ENCODE measurements around the gene ITSN2. TPM values are rescaled to one million over a fixed set of nuclear protein-coding genes. Genes with fewer than 3 reads are reported as not detected.
"Not testable (repeated sequence)": the region's sequence is repeated elsewhere in the genome, so short reads cannot be mapped to it uniquely, and the experiment has no call there.

The ITSN2 gene
- total and polyA plus RNA-seq, 2 donors, result 24.7 to 61.3 TPM

GRCh38 chr2:24203787-24204150 lies 156.6 kb downstream of the ITSN2 start:
- 56% methylated on average over 5 of the region's 5 CpGs for WGBS
- no peaks in the 10 kb centered on the region for H3K36me3 ChIP-seq (ENCODE audit: insufficient read depth)
- H3K4me1 ChIP-seq (ENCODE audit: insufficient read depth), result no peaks in the 10 kb centered on the region
- no peak for DNase-seq (ENCODE audit: extremely low spot score)
- no peak overlapping the region for H3K4me3 ChIP-seq (ENCODE audit: low read depth, low read length)
- no peak overlapping the region for H3K27ac ChIP-seq (ENCODE audit: low read depth)

- Histone ChIP-seq H3K4me3 (ENCODE audit: low read depth, low read length) (no peak overlapping the region), H3K4me1 (ENCODE audit: insufficient read depth) (no peaks in the 10 kb centered on the region), H3K36me3 (ENCODE audit: insufficient read depth) (no peaks in the 10 kb centered on the region), H3K27ac (ENCODE audit: low read depth) (no peak overlapping the region)
- peak; percentile 43 for DNase-seq (ENCODE audit: extremely low spot score)
- WGBS, result 56% methylated on average over 19 of the region's 19 CpGs
Measured at GRCh38 chr2:24203029-24203786, 157.1 kb downstream of the ITSN2 start.

GRCh38 chr2:24200799-24201198 lies 159.5 kb downstream of the ITSN2 start:
- no peak overlapping the region for H3K27ac ChIP-seq (ENCODE audit: low read depth)
- H3K4me1 ChIP-seq (ENCODE audit: insufficient read depth), result no peaks in the 10 kb centered on the region
- WGBS, result 97% methylated on average over 3 of the region's 3 CpGs
- no peaks in the 10 kb centered on the region for H3K36me3 ChIP-seq (ENCODE audit: insufficient read depth)
- DNase-seq (ENCODE audit: extremely low spot score), result no peak
- no peak overlapping the region for H3K4me3 ChIP-seq (ENCODE audit: low read depth, low read length)

GRCh38 chr2:24199968-24200590 lies 160.3 kb downstream of the ITSN2 start:
- no peaks in the 10 kb centered on the region for H3K36me3 ChIP-seq (ENCODE audit: insufficient read depth)
- no peak overlapping the region for H3K27ac ChIP-seq (ENCODE audit: low read depth)
- H3K4me3 ChIP-seq (ENCODE audit: low read depth, low read length), result no peak overlapping the region
- no peak for DNase-seq (ENCODE audit: extremely low spot score)
- 82% methylated on average over 12 of the region's 12 CpGs for WGBS
- no peaks in the 10 kb centered on the region for H3K4me1 ChIP-seq (ENCODE audit: insufficient read depth)

GRCh38 chr2:24197213-24197612 lies 163.1 kb downstream of the ITSN2 start:
- not testable (repeated sequence) for H3K4me1 ChIP-seq (ENCODE audit: insufficient read depth); H3K4me3 ChIP-seq (ENCODE audit: low read depth, low read length); H3K27ac ChIP-seq (ENCODE audit: low read depth); H3K36me3 ChIP-seq (ENCODE audit: insufficient read depth); DNase-seq (ENCODE audit: extremely low spot score)
- WGBS, result 93% methylated on average over 1 of the region's 1 CpG

- 67% methylated on average over 5 of the region's 5 CpGs for WGBS
- no peak for DNase-seq (ENCODE audit: extremely low spot score)
- Histone ChIP-seq H3K4me3 (ENCODE audit: low read depth, low read length) (no peak overlapping the region), H3K36me3 (ENCODE audit: insufficient read depth) (no peaks in the 10 kb centered on the region), H3K27ac (ENCODE audit: low read depth) (no peak overlapping the region), H3K4me1 (ENCODE audit: insufficient read depth) (no peaks in the 10 kb centered on the region)
Measured at GRCh38 chr2:24191848-24192247, 168.5 kb downstream of the ITSN2 start.

GRCh38 chr2:24191156-24191555 lies 169.2 kb downstream of the ITSN2 start:
- WGBS, result 91% methylated on average over 9 of the region's 9 CpGs
- Histone ChIP-seq H3K27ac (ENCODE audit: low read depth) (no peak overlapping the region), H3K36me3 (ENCODE audit: insufficient read depth) (no peaks in the 10 kb centered on the region), H3K4me1 (ENCODE audit: insufficient read depth) (no peaks in the 10 kb centered on the region), H3K4me3 (ENCODE audit: low read depth, low read length) (no peak overlapping the region)
- DNase-seq (ENCODE audit: extremely low spot score), result no peak

GRCh38 chr2:24190503-24190902 lies 169.8 kb downstream of the ITSN2 start:
- no peak overlapping the region for H3K27ac ChIP-seq (ENCODE audit: low read depth)
- no peaks in the 10 kb centered on the region for H3K4me1 ChIP-seq (ENCODE audit: insufficient read depth)
- H3K4me3 ChIP-seq (ENCODE audit: low read depth, low read length), result no peak overlapping the region
- no peak for DNase-seq (ENCODE audit: extremely low spot score)
- no peaks in the 10 kb centered on the region for H3K36me3 ChIP-seq (ENCODE audit: insufficient read depth)
- WGBS, result 90% methylated on average over 9 of the region's 9 CpGs

- H3K4me3 ChIP-seq (ENCODE audit: low read depth, low read length), result no peak overlapping the region
- WGBS, result 71% methylated on average over 10 of the region's 10 CpGs
- no peak for DNase-seq (ENCODE audit: extremely low spot score)
- H3K27ac ChIP-seq (ENCODE audit: low read depth), result no peak overlapping the region
- no peaks in the 10 kb centered on the region for H3K4me1 ChIP-seq (ENCODE audit: insufficient read depth)
- no peaks in the 10 kb centered on the region for H3K36me3 ChIP-seq (ENCODE audit: insufficient read depth)
Measured at GRCh38 chr2:24189551-24189950, 170.8 kb downstream of the ITSN2 start.

GRCh38 chr2:24183366-24184069 lies 176.8 kb downstream of the ITSN2 start:
- WGBS, result 70% methylated on average over 6 of the region's 6 CpGs
- Histone ChIP-seq H3K27ac (ENCODE audit: low read depth) (no peak overlapping the region), H3K36me3 (ENCODE audit: insufficient read depth) (no peaks in the 10 kb centered on the region), H3K4me3 (ENCODE audit: low read depth, low read length) (no peak overlapping the region), H3K4me1 (ENCODE audit: insufficient read depth) (no peaks in the 10 kb centered on the region)
- no peak for DNase-seq (ENCODE audit: extremely low spot score)

- Histone ChIP-seq H3K4me3 (ENCODE audit: low read depth, low read length) (no peak overlapping the region), H3K36me3 (ENCODE audit: insufficient read depth) (no peaks in the 10 kb centered on the region), H3K4me1 (ENCODE audit: insufficient read depth) (no peaks in the 10 kb centered on the region), H3K27ac (ENCODE audit: low read depth) (no peak overlapping the region)
- 95% methylated on average over 7 of the region's 7 CpGs for WGBS
- DNase-seq (ENCODE audit: extremely low spot score), result no peak
Measured at GRCh38 chr2:24182507-24182906, 177.8 kb downstream of the ITSN2 start.

- no peak overlapping the region for H3K27ac ChIP-seq (ENCODE audit: low read depth)
- 78% methylated on average over 6 of the region's 6 CpGs for WGBS
- H3K4me3 ChIP-seq (ENCODE audit: low read depth, low read length), result no peak overlapping the region
- no peaks in the 10 kb centered on the region for H3K36me3 ChIP-seq (ENCODE audit: insufficient read depth)
- no peaks in the 10 kb centered on the region for H3K4me1 ChIP-seq (ENCODE audit: insufficient read depth)
- no peak for DNase-seq (ENCODE audit: extremely low spot score)
Measured at GRCh38 chr2:24181849-24182248, 178.5 kb downstream of the ITSN2 start.

GRCh38 chr2:24179683-24180082 lies 180.7 kb downstream of the ITSN2 start:
- no peak overlapping the region for H3K4me3 ChIP-seq (ENCODE audit: low read depth, low read length)
- no peaks in the 10 kb centered on the region for H3K36me3 ChIP-seq (ENCODE audit: insufficient read depth)
- H3K27ac ChIP-seq (ENCODE audit: low read depth), result no peak overlapping the region
- no peaks in the 10 kb centered on the region for H3K4me1 ChIP-seq (ENCODE audit: insufficient read depth)
- DNase-seq (ENCODE audit: extremely low spot score), result no peak

- Histone ChIP-seq H3K4me3 (ENCODE audit: low read depth, low read length) (no peak overlapping the region), H3K4me1 (ENCODE audit: insufficient read depth) (no peaks in the 10 kb centered on the region), H3K27ac (ENCODE audit: low read depth) (no peak overlapping the region), H3K36me3 (ENCODE audit: insufficient read depth) (no peaks in the 10 kb centered on the region)
- DNase-seq (ENCODE audit: extremely low spot score), result no peak
- WGBS, result 80% methylated on average over 1 of the region's 1 CpG
Measured at GRCh38 chr2:24176326-24176725, 184.0 kb downstream of the ITSN2 start.

Data from urinary bladder (tissue), 4 donors.